ENCODE results near the gene PTMA. TPM values are rescaled to one million over a fixed set of nuclear protein-coding genes. Genes with fewer than 3 reads are reported as not detected.
A peak's percentile ranks its signal among the peaks of the same experiment; 100 is the strongest.

The PTMA gene
- total and polyA plus RNA-seq, 9 of the 15 experiments (the other 6 are each of a cell fraction or from before 2014, with no cell fraction given): 429 to 2,322 (median 1,578) TPM

DNA sequence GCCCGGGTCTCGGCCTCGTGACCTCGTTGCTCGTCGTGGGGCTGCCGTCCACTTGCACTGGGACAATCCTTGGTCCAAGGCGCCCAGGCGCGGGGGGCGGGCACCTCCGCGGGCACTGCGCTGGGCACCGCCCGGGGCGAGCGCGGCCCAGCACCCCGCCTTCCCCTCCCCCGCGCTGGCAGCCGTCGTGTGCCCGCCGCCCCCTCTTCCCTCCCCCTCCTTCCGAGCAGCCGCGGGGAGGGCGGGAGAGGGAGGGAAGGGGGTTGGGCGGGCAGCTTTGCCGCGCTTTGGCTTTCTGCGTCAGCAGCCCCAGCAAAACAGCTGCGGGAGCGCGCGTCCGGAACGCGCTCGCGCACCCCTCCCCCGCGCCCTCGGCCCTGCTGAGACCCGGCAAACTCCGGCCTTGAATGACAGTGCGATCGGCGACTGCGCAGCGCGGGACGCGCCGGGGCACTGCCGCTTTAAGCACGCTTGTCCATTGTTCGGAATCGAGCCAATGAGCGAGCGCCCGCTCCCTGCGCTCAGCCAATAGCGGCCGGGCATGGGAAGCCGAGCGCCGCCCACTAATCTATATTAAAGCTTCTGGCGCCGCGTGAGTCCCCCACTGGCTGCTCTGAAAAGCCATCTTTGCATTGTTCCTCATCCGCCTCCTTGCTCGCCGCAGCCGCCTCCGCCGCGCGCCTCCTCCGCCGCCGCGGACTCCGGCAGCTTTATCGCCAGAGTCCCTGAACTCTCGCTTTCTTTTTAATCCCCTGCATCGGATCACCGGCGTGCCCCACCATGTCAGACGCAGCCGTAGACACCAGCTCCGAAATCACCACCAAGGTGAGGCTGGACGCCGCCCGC, at the start of gene PTMA (continued):
- TF ChIP-seq, protein P1, sequence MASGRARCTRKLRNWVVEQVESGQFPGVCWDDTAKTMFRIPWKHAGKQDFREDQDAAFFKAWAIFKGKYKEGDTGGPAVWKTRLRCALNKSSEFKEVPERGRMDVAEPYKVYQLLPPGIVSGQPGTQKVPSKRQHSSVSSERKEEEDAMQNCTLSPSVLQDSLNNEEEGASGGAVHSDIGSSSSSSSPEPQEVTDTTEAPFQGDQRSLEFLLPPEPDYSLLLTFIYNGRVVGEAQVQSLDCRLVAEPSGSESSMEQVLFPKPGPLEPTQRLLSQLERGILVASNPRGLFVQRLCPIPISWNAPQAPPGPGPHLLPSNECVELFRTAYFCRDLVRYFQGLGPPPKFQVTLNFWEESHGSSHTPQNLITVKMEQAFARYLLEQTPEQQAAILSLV (tag; IDR thresholded peaks at IDR 0.05): no peak
- TF ChIP-seq, protein P2, sequence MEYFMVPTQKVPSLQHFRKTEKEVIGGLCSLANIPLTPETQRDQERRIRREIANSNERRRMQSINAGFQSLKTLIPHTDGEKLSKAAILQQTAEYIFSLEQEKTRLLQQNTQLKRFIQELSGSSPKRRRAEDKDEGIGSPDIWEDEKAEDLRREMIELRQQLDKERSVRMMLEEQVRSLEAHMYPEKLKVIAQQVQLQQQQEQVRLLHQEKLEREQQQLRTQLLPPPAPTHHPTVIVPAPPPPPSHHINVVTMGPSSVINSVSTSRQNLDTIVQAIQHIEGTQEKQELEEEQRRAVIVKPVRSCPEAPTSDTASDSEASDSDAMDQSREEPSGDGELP (CRISPR knock-in tag; IDR thresholded peaks at IDR 0.05; ENCODE audit: borderline replicate concordance): peak; percentile 97
- TF ChIP-seq ZNF133 (CRISPR knock-in tag; IDR thresholded peaks at IDR 0.05) (no peak), ZNF140 (CRISPR knock-in tag; IDR thresholded peaks at IDR 0.05) (no peak), NONO (IDR thresholded peaks at IDR 0.05; ENCODE audit: low read depth in 2 of 2, low read length in 1 of 2) (no peak; a peak in 1 of 4 replicates), NR2F6 (CRISPR knock-in tag; IDR thresholded peaks at IDR 0.05) (no peak), TBP (optimal IDR thresholded peaks at IDR 0.05; ENCODE audit: low read depth, low read length) (no peak), NFXL1 (CRISPR knock-in tag; IDR thresholded peaks at IDR 0.05) (no peak), ATF1 (CRISPR knock-in tag; IDR thresholded peaks at IDR 0.05) (no peak), ATF1 (tag; IDR thresholded peaks at IDR 0.05) (0 out of 2 replicates have a peak, but pooled peaks have one; percentile 59), SIN3A (IDR thresholded peaks at IDR 0.05; ENCODE audit: borderline replicate concordance in 2 of 2, control insufficient read depth in 1 of 2, low read depth in 2 of 2, low read length in 2 of 2) (0 out of 4 replicates have a peak, but pooled peaks have one; percentile 13 to 64), ZBTB1 (CRISPR knock-in tag; IDR thresholded peaks at IDR 0.05; ENCODE audit: borderline replicate concordance, low read depth) (no peak), L3MBTL2 (IDR thresholded peaks at IDR 0.05) (peak; percentile 38)
- TF ChIP-seq, protein P3, sequence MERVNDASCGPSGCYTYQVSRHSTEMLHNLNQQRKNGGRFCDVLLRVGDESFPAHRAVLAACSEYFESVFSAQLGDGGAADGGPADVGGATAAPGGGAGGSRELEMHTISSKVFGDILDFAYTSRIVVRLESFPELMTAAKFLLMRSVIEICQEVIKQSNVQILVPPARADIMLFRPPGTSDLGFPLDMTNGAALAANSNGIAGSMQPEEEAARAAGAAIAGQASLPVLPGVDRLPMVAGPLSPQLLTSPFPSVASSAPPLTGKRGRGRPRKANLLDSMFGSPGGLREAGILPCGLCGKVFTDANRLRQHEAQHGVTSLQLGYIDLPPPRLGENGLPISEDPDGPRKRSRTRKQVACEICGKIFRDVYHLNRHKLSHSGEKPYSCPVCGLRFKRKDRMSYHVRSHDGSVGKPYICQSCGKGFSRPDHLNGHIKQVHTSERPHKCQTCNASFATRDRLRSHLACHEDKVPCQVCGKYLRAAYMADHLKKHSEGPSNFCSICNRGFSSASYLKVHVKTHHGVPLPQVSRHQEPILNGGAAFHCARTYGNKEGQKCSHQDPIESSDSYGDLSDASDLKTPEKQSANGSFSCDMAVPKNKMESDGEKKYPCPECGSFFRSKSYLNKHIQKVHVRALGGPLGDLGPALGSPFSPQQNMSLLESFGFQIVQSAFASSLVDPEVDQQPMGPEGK (CRISPR knock-in tag; IDR thresholded peaks at IDR 0.05; ENCODE audit: borderline replicate concordance): no peak
- TF ChIP-seq, protein P4, sequence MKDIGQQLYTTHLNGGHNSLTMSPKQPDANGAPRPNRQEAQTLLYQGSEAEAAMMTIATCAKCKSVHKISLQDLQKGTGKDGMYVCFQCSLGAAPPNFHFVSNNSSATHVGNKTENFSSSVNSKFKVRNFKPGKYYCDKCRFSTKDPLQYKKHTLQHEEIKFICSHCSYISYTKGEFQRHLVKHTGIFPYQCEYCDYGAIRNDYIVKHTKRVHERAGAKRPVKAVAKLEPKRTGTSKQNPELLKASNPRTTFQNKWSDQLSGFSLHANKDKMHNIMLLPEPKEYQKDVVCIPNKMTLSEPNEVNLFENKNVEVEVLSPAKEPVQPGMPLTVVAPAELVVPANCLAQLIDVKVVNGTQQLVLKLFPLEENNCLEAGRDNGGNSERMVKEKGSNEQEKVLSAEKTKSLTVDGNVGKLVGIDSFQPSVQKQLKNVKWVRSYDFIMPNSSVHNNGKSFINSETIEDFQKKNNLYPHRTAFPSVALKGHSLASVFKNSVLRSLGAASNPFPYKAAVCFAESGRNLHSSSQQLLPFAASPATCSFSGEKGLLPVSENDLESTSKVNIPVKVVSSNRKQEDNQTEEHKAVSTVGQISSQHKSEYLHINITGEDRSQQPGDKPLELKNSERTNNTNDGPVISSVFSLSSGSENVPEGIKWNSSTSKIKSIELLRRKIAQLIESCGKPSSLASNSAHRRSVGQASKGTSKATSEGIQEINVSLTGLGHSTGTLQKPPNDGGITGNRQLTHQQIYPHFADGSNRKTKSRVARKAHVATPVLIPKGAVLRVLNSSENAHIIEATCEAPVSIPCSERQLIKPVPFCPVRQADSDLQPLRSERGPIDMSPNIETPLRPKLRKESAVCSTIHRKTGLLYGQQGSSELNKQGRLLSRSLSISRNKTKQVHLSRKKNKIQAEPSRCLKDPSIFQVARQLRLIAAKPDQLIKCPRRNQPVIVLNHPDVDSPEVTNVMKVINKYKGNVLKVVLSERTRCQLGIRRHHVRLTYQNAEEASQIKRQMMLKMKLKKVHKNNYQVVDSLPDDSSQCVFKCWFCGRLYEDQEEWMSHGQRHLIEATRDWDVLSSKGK (CRISPR knock-in tag; IDR thresholded peaks at IDR 0.05): no peak
- TF ChIP-seq, protein P5, sequence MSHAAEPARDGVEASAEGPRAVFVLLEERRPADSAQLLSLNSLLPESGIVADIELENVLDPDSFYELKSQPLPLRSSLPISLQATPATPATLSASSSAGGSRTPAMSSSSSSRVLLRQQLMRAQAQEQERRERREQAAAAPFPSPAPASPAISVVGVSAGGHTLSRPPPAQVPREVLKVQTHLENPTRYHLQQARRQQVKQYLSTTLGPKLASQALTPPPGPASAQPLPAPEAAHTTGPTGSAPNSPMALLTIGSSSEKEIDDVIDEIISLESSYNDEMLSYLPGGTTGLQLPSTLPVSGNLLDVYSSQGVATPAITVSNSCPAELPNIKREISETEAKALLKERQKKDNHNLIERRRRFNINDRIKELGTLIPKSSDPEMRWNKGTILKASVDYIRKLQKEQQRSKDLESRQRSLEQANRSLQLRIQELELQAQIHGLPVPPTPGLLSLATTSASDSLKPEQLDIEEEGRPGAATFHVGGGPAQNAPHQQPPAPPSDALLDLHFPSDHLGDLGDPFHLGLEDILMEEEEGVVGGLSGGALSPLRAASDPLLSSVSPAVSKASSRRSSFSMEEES (CRISPR knock-in tag; IDR thresholded peaks at IDR 0.05): no peak

Data from K562 (cell line).